Smooth muscle cell (in vitro differentiated cells): ENCODE data around the gene EPB42. TPM values are rescaled to one million over a fixed set of nuclear protein-coding genes. Genes with fewer than 3 reads are reported as not detected.

Source experiments
- DNase-seq: peaks from one replicate; lab custom pipeline; 2025; ENCODE audit not compliant: unreplicated experiment; lab: John Stamatoyannopoulos, UW
- H2AFZ ChIP-seq: fragments of 200-600 bp; sonication (generic); 2 replicates; pipeline ENCODE4 v1.6.0; 2016; ENCODE audit warnings: antibody characterized with exemption, low read depth, mild to moderate bottlenecking
- H3F3A ChIP-seq: fragments of 200-600 bp; sonication (generic); 2 replicates; pipeline ENCODE4 v1.6.0; 2017; ENCODE audit warnings: antibody characterized with exemption, low read depth
- H3K27ac ChIP-seq: fragments of 200-600 bp; sonication (generic); 2 replicates; pipeline ENCODE4 v1.5.1; 2016; ENCODE audit warnings: low read depth, mild to moderate bottlenecking
- H3K27me3 ChIP-seq: fragments of 200-600 bp; sonication (generic); 2 replicates; pipeline ENCODE4 v1.6.1; 2016; ENCODE audit warnings: low read depth, mild to moderate bottlenecking
- H3K36me3 ChIP-seq: fragments of 200-600 bp; sonication (generic); 2 replicates; pipeline ENCODE4 v1.5.1; 2016; ENCODE audit warnings: low read depth
- H3K4me1 ChIP-seq: fragments of 200-600 bp; sonication (generic); 2 replicates; pipeline ENCODE4 v1.5.1; 2016; ENCODE audit warnings: low read depth
- H3K4me2 ChIP-seq: fragments of 200-600 bp; sonication (generic); 2 replicates; pipeline ENCODE4 v1.6.0; 2016; ENCODE audit warnings: mild to moderate bottlenecking
- H3K4me3 ChIP-seq: fragments of 200-600 bp; sonication (generic); 2 replicates; pipeline ENCODE4 v1.5.1; 2016; ENCODE audit warnings: mild to moderate bottlenecking
- H3K79me2 ChIP-seq: fragments of 200-600 bp; sonication (generic); 2 replicates; pipeline ENCODE4 v1.6.0; 2016; ENCODE audit warnings: low read depth, mild to moderate bottlenecking
- H3K9ac ChIP-seq: fragments of 200-600 bp; sonication (generic); 2 replicates; pipeline ENCODE4 v1.6.0; 2016; ENCODE audit warnings: low read depth
- H3K9me3 ChIP-seq: fragments of 200-600 bp; sonication (generic); replicated peaks from 2 replicates; pipeline ENCODE4 v1.5.1; 2016; ENCODE audit warnings: low read depth
- H4K20me1 ChIP-seq: fragments of 200-600 bp; sonication (generic); 2 replicates; pipeline ENCODE4 v1.6.0; 2016; ENCODE audit warnings: low read depth
- WGBS: methylation state at CpG from one replicate; pipeline ENCODE4 v1.1.7; 2016; ENCODE audit warnings: low lambda C conversion rate; 5-methylcytosine and 5-hydroxymethylcytosine counted together
- polyA plus RNA-seq: library from polyadenylated mRNA; unstranded; fragments of >200 nt; fragmentation: Nextera tagmentation; extraction: Ambion mirVana; gene quantifications from 2 replicates; pipeline ENCODE4 v1.2.1, GENCODE V29; 2016
- total RNA-seq: library from RNA; depleted of rRNA; stranded (reverse); fragments of >200 nt; gene quantifications from 2 replicates; pipeline ENCODE4 v1.2.3, GENCODE V29; 2014
- TF ChIP-seq, protein P1 (sequence below): fragments of 200-600 bp; sonication (generic); IDR thresholded peaks from 2 replicates; pipeline ENCODE4 v1.5.1; 2017; ENCODE audit warnings: borderline replicate concordance, mild to moderate bottlenecking, antibody characterized with exemption; ENCODE audit not compliant: insufficient read depth, poor library complexity, severe bottlenecking

Gene EPB42
- total and polyA plus RNA-seq, 2 experiments from 2014 or later = not detected

DNA sequence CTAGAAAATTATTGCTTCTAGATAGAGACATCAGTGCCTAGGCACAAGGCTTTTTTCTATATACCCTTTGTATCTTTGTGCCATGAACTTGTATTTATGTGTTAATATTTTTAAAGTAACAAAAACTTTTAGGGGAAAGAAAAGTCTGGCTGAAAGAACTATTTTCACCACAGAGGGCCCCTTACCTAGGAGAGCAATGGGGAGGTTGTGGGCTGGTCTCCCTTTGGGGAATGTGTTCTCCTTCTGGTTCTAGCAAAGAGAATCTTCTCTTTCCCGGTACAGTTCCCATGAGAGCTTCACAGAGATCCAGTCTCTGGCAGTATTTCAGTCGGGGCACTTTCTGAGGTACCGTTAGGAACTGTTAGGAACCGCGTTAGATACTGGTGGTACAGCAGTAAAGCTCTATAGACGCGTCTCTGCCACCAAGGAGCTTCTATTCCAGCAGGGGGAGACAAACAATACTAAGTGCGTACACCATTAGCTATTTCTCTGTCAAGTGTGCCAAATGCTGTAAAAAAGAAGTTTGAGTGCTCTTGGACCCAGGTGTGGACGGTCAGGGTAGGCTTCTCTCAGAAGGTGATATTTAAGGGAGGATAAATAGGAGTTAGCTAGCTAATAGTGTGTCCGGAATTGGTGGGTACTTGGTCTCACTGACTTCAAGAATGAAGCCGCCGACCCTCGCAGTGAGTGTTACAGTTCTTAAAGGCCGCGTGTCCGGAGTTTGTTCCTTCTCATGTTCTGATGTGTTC lies 4.6 kb upstream of the EPB42 start:
- Histone ChIP-seq H3K4me3 (no peak overlapping the region), H3K4me2 (no peak overlapping the region), H3K4me1 (no peaks in the 10 kb centered on the region), H2AFZ (no peak overlapping the region), H3K27ac (no peak overlapping the region), H3K9ac (no peak overlapping the region), H4K20me1 (no peaks in the 10 kb centered on the region), H3K27me3 (peaks cover 3% of the 10 kb centered on the region), H3F3A (no peaks in the 10 kb centered on the region), H3K9me3 (no peaks in the 10 kb centered on the region), H3K36me3 (no peaks in the 10 kb centered on the region), H3K79me2 (no peaks in the 10 kb centered on the region)
- 50% methylated on average over 16 of the region's 16 CpGs for WGBS
- no peak for DNase-seq
- TF ChIP-seq, protein P1, sequence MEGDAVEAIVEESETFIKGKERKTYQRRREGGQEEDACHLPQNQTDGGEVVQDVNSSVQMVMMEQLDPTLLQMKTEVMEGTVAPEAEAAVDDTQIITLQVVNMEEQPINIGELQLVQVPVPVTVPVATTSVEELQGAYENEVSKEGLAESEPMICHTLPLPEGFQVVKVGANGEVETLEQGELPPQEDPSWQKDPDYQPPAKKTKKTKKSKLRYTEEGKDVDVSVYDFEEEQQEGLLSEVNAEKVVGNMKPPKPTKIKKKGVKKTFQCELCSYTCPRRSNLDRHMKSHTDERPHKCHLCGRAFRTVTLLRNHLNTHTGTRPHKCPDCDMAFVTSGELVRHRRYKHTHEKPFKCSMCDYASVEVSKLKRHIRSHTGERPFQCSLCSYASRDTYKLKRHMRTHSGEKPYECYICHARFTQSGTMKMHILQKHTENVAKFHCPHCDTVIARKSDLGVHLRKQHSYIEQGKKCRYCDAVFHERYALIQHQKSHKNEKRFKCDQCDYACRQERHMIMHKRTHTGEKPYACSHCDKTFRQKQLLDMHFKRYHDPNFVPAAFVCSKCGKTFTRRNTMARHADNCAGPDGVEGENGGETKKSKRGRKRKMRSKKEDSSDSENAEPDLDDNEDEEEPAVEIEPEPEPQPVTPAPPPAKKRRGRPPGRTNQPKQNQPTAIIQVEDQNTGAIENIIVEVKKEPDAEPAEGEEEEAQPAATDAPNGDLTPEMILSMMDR = peak; percentile 67

- DNase-seq = no peak
- H3K36me3 ChIP-seq = no peaks in the 10 kb centered on the region
- no peak overlapping the region for H3K4me3 ChIP-seq
- no peaks in the 10 kb centered on the region for H3K79me2 ChIP-seq
- H3K4me1 ChIP-seq = peaks cover 4% of the 10 kb centered on the region
- no peak overlapping the region for H3K4me2 ChIP-seq
- H2AFZ ChIP-seq = no peak overlapping the region
- no peaks in the 10 kb centered on the region for H3F3A ChIP-seq
- H3K9me3 ChIP-seq = no peaks in the 10 kb centered on the region
- TF ChIP-seq, protein P1 = no peak
- WGBS = 88% methylated on average over 1 of the region's 1 CpG
- peaks cover 3% of the 10 kb centered on the region for H3K27me3 ChIP-seq
- no peak overlapping the region for H3K9ac ChIP-seq
- no peaks in the 10 kb centered on the region for H4K20me1 ChIP-seq
- H3K27ac ChIP-seq = no peak overlapping the region
Measured at GRCh38 chr15:43221422-43221821, 604 bp upstream of the EPB42 start.

DNA sequence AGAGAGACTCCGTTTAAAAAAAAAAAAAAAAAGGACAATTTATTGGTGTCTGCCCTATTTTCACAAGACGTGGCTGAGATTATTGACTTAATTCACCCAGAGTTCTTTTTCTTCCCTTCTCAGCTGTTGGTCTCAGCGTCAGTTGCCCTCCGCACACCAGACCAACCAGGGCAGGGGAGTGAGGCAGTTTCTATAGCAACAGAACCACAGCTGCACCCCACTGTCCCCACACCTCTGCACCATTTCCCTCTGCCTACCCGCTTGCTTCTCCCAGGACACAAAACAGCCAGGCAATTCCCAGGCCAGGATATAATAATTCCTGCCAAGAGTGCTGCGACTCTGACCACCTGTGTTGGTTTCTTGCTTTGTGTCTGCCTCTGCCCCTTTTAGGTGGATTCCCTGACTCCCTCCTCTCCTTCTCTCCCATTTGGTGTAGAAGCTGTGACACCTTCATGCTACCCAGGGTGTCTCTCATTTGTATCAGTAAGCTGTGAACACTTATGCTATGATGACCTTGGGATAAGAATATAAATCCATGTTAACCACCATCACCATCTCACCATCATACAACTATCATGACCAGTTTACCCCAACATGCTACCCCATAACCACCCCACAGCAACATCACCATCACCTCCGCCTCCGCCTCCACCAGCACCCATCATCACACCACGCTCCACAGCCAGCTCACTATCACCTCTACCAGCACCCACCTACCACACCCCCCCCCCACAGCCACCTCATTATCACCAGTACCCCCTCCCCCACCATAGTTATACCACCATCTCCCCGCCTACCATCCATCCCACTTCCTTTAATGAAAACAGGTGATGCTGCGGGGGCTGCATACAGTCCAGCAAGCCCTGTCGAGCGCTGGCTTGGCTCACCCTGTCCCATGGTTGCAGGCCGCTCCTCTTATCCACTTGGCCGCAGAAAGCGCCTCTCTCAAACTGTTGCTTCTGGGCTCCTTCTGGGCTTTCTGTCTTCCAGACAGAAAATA lies 589 bp downstream of the EPB42 start:
- Histone ChIP-seq H3K9ac (no peak overlapping the region), H3K36me3 (no peaks in the 10 kb centered on the region), H4K20me1 (no peaks in the 10 kb centered on the region), H2AFZ (no peak overlapping the region), H3K4me1 (peaks cover 4% of the 10 kb centered on the region), H3K27me3 (peaks cover 3% of the 10 kb centered on the region), H3F3A (no peaks in the 10 kb centered on the region), H3K79me2 (no peaks in the 10 kb centered on the region), H3K27ac (no peak overlapping the region), H3K4me2 (no peak overlapping the region), H3K4me3 (no peak overlapping the region), H3K9me3 (no peaks in the 10 kb centered on the region)
- TF ChIP-seq, protein P1 = no peak
- DNase-seq = no peak
- 96% methylated on average over 16 of the region's 16 CpGs for WGBS
